ENCODE results near the gene MS4A10.

- TF ChIP-seq CTCF (IDR thresholded peaks at IDR 0.05; ENCODE audit: low read depth, low read length) (no peak), MAX (IDR thresholded peaks at IDR 0.05; ENCODE audit: low read depth, low read length) (no peak)
Observed at GRCh38 chr11:60772666-60773065, 12.5 kb upstream of the MS4A10 start.
